Tibial nerve (tissue), 4 donors: ENCODE data around the gene TTC39A.

Source experiments
- CTCF ChIP-seq, 5 experiments: fragments of 200-600 bp in 3 of 5; fragments of 450-650 bp in 2 of 5; sonication (generic) in 3 of 5; IDR thresholded peaks; one replicate each; pipeline ENCODE4 v1.5.1; 2016 to 2019; ENCODE audit warnings: antibody characterized with exemption in 5 of 5, mild to moderate bottlenecking in 3 of 5, moderate library complexity in 2 of 5
- EP300 ChIP-seq, 2 donors: sonication (generic); formaldehyde crosslinking; IDR thresholded peaks; one replicate each; pipeline ENCODE4 v1.6.1; 2017; ENCODE audit warnings: antibody characterized with exemption in 2 of 2, mild to moderate bottlenecking in 1 of 2
- POLR2A ChIP-seq, 2 donors: fragments of 450-650 bp; IDR thresholded peaks; one replicate each; pipeline ENCODE4 v1.6.1; 2017; ENCODE audit warnings: antibody characterized with exemption in 2 of 2, mild to moderate bottlenecking in 2 of 2, moderate library complexity in 2 of 2

- TF ChIP-seq CTCF (IDR thresholded peaks at IDR 0.05) (no peak), POLR2A (IDR thresholded peaks at IDR 0.05) (no peak), EP300 (IDR thresholded peaks at IDR 0.05) (no peak)
Measured at GRCh38 chr1:51340380-51340779, 10.0 kb upstream of the TTC39A start.
